Cardiac fibroblast (primary cell): ENCODE data around the gene CBX5.

ENCODE experiments used
- DNase-seq, 2 donors: peaks; one replicate each; pipeline versions ENCODE4 v3.0.0 to v3.0.0-alpha.2; 2010; ENCODE audit warnings: low read depth in 2 of 2
- H3K4me3 ChIP-seq, 2 donors: replicated peaks in 1 of 2; 1 replicate in 1 of 2; 2 replicates in 1 of 2; pipeline ENCODE4 v1.5.1; 2011; ENCODE audit warnings: low read depth in 2 of 2, low read length in 2 of 2, mild to moderate bottlenecking in 2 of 2, moderate library complexity in 1 of 2
- TF ChIP-seq, protein P1 (sequence below): IDR thresholded peaks from one replicate; pipeline ENCODE4 v1.5.1; 2011; ENCODE audit warnings: low read depth, mild to moderate bottlenecking, low read length, inconsistent platforms

The CBX5 gene

GRCh38 chr12:54221402-54221984 lies 58.4 kb downstream of the CBX5 start:
- TF ChIP-seq, protein P1, sequence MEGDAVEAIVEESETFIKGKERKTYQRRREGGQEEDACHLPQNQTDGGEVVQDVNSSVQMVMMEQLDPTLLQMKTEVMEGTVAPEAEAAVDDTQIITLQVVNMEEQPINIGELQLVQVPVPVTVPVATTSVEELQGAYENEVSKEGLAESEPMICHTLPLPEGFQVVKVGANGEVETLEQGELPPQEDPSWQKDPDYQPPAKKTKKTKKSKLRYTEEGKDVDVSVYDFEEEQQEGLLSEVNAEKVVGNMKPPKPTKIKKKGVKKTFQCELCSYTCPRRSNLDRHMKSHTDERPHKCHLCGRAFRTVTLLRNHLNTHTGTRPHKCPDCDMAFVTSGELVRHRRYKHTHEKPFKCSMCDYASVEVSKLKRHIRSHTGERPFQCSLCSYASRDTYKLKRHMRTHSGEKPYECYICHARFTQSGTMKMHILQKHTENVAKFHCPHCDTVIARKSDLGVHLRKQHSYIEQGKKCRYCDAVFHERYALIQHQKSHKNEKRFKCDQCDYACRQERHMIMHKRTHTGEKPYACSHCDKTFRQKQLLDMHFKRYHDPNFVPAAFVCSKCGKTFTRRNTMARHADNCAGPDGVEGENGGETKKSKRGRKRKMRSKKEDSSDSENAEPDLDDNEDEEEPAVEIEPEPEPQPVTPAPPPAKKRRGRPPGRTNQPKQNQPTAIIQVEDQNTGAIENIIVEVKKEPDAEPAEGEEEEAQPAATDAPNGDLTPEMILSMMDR = no peak
- DNase-seq = no peak
- H3K4me3 ChIP-seq = no peak overlapping the region

DNA sequence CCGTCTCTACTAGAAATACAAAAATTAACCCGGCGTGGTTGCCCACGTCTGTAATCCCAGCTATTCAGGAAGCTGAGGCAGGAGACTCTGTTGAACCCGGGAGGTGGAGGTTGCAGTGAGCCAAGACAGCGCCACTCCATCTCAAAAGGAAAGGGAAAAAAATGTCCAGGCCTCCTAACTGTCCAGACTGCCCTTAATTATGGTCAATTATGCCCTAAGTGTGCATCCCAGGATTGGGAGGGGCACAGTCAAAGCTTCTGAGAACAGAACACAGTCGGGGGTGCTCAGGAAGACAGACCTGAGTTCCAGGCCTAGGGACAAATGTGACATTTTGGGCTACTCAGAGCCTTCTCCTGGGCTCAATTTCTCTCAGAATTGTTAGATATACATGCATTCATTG lies 59.4 kb downstream of the CBX5 start:
- H3K4me3 ChIP-seq = no peak overlapping the region
- TF ChIP-seq, protein P1 = no peak

GRCh38 chr12:54220092-54220557 lies 59.8 kb downstream of the CBX5 start:
- DNase-seq = peak; percentile 78 to 84
- H3K4me3 ChIP-seq = no peak overlapping the region
- TF ChIP-seq, protein P1 = peak; percentile 87

More for the DNA sequence above, 59.4 kb downstream of the CBX5 start:
- no peak for DNase-seq

DNA sequence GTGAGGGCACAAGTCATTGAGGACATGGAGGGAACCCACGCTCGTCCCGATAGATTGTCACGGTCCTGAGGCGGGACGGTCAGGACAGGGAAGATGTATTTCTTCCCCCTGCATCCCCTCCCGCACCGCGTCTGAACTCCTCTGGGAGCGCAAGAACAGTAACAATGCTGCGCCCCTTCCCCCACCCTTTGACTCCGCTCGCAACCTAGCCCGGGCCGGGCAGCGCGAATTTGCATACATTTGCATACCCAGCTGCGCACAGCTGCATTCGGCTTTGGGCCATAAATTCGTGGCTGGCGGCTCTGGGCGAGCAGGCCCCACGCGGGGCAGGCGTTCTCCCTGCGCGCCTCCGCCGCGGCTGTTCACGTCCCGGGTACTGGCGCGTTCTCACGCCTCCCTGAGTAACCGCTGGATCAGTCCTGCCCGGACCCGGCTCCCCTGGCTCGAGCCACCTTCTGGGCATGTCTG lies 62.1 kb downstream of the CBX5 start:
- peak overlapping the region; percentile 38 to 48 for H3K4me3 ChIP-seq
- DNase-seq = peak; percentile 22 to 24
- TF ChIP-seq, protein P1 = no peak

DNA sequence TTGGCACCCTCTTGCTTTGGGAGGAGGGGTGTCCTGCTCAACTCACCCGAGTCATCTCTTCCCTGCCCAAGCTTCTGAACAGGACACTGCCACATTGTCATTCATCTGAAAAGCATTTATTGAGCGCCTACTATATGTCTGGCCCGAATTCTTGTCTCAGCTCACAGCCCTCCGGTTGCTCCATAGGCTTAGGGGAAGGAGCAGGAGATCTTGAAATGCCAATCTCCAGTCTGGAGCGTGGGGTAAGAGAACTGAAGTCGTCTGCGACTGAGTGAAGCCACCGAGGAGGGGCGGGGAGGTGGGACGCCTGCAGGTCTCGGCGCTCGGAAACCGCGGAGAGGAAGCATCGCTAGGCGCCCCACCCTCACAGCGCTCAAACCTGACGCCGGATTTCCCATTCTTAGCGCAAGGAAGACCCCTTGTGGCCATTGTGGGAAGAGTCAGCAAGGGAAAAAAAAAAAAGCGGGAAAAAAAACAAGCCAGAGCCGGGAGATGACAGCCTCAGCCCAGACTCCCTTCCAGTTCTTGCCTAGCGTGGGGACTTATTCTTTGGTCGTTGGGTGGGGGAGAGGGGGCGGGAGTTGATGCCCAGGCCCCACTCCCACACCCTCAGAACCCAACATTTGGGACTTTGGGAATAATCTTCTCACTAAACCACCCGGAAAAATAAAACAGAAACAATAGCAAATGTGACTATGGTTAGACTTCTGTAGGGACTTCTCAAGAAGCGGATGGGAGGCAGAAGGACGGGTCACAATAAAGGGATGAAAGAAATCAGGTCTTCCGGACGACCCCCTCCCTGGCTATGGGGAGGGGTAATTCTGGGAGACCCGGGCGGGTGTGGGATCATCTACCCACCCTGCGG lies 62.9 kb downstream of the CBX5 start:
- TF ChIP-seq, protein P1 = peak; percentile 77
- peak overlapping the region; percentile 38 to 48 for H3K4me3 ChIP-seq
- peak; percentile 82 to 85 for DNase-seq

DNA sequence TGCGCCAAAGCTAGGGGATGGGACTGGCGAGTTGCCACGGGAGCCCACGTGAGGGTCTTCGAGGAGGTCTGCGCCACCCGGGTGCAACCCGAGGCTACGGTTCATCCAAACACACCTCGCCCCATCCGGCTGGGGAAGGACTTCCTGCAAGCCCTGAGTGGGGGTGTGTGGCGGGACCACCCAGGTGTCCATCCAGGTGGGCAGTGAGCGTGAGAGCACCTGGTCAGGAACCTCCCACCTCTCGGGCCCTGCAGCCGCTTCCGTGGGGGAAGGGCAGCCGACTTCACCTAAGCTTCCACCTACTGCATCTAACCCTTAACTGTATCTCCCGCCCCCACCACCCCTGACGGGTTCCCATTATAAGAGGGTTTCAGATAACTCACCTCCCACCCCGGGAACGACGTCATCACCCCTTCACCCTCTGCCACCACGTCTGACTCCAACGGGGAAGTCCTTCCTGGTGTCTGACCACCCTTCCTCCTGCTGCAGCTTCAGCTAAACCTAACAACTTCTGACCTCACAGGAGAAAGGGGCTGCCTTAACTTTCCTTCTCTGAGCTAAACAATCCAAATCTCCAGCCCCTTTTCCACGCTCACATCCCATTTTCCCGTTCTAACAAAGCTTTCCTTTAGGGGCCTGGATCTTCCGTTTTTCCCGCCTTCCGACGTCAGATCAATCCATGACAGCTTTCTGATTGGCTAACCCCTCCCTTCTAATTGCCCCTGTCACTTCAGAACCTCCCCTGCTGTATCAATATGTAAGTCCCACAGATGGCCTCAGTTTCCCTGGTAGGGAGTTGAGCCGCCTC lies 63.7 kb downstream of the CBX5 start:
- TF ChIP-seq, protein P1 = no peak
- DNase-seq = no peak
- no peak overlapping the region for H3K4me3 ChIP-seq
